Measurements from ENCODE around the gene APBA2.

- no peak for TF ChIP-seq CTCF (IDR thresholded peaks at IDR 0.05)
- TF ChIP-seq MAFK (IDR thresholded peaks at IDR 0.05; ENCODE audit: partially characterized antibody) = no peak
- TF ChIP-seq CHD2 (IDR thresholded peaks at IDR 0.05; ENCODE audit: low read length, partially characterized antibody) = no peak
- no peak for TF ChIP-seq HOXB13 (CRISPR knock-in tag; IDR thresholded peaks at IDR 0.05; ENCODE audit: low read depth)
- no peak for TF ChIP-seq PBX3 (IDR thresholded peaks at IDR 0.05)
- no peak for TF ChIP-seq REST (IDR thresholded peaks at IDR 0.05)
- no peak for TF ChIP-seq POLR2A (IDR thresholded peaks at IDR 0.05; ENCODE audit: low read length)
- no peak for TF ChIP-seq BHLHE40 (IDR thresholded peaks at IDR 0.05; ENCODE audit: low read depth, low read length)
- TF ChIP-seq KDM5A (IDR thresholded peaks at IDR 0.05) = no peak
- no peak for TF ChIP-seq KDM1A (IDR thresholded peaks at IDR 0.05; ENCODE audit: low read depth)
- TF ChIP-seq MAX (IDR thresholded peaks at IDR 0.05) = no peak
- TF ChIP-seq GATA3 (IDR thresholded peaks at IDR 0.05; ENCODE audit: borderline replicate concordance) = no peak
- TF ChIP-seq RNF2 (IDR thresholded peaks at IDR 0.05; ENCODE audit: borderline replicate concordance, low read depth) = no peak
Measured at GRCh38 chr15:29133321-29133720, 247.5 kb downstream of the APBA2 start.
